ENCODE measurements around the gene SHD.
"Not testable (repeated sequence)": the region's sequence is repeated elsewhere in the genome, so short reads cannot be mapped to it uniquely, and the experiment has no call there.

DNA sequence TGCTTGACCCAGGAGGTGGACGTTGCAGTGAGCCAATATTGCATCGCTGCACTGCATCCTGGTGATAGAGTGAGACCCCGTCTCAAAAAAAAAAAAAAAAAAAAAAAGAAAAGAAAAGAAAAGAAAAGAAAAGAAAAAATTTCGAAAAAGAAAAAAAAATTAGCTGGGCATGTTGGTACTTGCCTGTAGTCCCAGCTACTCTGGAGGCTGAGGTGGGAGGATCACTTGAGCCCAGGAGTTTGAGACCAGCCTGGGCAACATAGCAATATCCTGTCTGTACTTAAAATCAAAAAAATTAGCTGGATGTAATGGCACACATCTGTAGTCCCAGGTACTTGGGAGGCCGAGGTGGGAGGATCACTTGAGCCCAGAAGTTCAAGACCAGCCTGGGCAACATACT is 46.9 kb upstream of the SHD start:
- TF ChIP-seq, protein P1, sequence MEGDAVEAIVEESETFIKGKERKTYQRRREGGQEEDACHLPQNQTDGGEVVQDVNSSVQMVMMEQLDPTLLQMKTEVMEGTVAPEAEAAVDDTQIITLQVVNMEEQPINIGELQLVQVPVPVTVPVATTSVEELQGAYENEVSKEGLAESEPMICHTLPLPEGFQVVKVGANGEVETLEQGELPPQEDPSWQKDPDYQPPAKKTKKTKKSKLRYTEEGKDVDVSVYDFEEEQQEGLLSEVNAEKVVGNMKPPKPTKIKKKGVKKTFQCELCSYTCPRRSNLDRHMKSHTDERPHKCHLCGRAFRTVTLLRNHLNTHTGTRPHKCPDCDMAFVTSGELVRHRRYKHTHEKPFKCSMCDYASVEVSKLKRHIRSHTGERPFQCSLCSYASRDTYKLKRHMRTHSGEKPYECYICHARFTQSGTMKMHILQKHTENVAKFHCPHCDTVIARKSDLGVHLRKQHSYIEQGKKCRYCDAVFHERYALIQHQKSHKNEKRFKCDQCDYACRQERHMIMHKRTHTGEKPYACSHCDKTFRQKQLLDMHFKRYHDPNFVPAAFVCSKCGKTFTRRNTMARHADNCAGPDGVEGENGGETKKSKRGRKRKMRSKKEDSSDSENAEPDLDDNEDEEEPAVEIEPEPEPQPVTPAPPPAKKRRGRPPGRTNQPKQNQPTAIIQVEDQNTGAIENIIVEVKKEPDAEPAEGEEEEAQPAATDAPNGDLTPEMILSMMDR (IDR thresholded peaks at IDR 0.05; ENCODE audit: low read length), result not testable (repeated sequence)
- TF ChIP-seq EZH2 (IDR thresholded peaks at IDR 0.05; ENCODE audit: borderline replicate concordance, low read length), result not testable (repeated sequence)
